Right kidney (tissue), 1 donor: ENCODE data around the gene CD68.
A peak's percentile ranks its signal among the peaks of the same experiment; 100 is the strongest.
"Not testable (repeated sequence)": the region's sequence is repeated elsewhere in the genome, so short reads cannot be mapped to it uniquely, and the experiment has no call there.

ENCODE experiments used
- DNase-seq: peaks from one replicate; pipeline ENCODE4 v3.0.0-alpha.2; 2016

Gene CD68

GRCh38 chr17:7579834-7580603, 581 bp downstream of the CD68 start:
- DNase-seq = no peak

DNA sequence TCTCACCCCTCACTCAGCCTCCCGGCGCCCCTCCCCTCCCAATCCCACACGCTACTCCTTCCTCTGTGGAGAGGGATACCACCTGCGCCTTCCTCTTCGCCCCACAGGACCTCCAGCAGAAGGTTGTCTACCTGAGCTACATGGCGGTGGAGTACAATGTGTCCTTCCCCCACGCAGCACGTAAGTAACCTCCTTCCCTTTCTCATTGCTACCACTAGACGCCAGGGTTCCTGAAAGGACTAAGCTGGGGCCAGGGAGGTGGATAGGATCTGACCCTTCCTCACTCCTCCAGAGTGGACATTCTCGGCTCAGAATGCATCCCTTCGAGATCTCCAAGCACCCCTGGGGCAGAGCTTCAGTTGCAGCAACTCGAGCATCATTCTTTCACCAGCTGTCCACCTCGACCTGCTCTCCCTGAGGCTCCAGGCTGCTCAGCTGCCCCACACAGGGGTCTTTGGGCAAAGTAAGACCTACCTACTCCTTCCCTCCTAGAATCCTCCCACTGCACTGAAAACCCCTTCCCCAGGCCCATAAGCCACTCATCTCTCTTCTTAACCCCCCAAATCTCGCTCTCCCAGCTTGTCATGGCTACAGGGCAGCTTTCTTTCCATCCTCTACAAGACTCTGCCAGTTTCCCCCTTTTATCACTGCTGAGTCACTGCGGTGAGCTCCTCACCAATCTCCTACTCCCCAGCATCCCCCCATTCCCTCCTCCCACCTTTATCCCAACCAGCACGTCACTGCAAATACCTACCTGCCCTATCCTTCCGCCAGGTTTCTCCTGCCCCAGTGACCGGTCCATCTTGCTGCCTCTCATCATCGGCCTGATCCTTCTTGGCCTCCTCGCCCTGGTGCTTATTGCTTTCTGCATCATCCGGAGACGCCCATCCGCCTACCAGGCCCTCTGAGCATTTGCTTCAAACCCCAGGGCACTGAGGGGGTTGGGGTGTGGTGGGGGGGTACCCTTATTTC, 1.5 kb downstream of the CD68 start:
- DNase-seq = no peak

DNA sequence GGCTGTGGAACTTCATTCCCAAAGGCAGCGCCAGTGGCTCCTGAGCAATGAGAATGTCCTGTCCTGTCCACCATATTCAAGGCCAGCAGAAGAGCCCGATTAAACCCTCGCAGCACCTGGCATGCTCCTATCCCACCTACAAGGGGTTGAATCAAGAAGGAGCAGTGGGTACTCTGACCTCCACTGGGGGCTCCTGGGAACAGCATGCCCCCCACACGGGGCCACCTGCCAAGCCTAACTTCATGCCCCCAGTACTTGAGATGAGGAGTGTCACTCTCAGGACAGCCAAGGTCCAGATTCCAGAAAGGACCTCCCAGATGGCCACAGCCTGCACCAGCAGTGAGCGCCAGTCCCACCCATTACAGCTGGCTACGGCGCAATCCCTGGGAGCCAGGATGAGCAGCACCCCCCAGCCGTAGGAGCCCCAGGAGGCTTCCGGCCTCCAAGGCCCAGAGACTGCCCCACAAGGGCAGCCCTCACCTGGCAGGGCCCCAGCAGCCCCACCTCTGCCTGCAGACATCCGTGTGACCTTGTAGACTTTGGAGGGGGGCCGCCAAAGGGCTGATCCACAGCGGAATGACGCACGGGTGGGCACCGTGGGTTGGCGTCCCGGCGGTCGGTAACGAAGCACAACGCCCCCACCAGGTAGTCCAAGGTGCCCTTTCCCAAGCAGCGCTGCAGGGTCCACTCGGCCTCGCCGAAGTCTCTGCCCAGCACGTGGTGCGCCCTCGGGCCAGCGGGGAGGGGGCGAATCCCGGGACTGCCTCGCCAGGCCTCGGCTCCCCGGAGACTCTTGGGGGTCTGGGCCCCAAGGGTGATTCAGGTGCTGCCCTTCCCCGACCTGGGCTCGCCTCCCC, 3.2 kb downstream of the CD68 start:
- DNase-seq = no peak

GRCh38 chr17:7583253-7584109, 4.0 kb downstream of the CD68 start, which contains the start of gene MPDU1:
Gene MPDU1, plus strand, starts transcription at chr17:7583852. Its CDS starts 11 bp downstream, at chr17:7583863.
- DNase-seq = peak; percentile 99

GRCh38 chr17:7586673-7587419, 7.4 kb downstream of the CD68 start:
- DNase-seq = no peak

DNA sequence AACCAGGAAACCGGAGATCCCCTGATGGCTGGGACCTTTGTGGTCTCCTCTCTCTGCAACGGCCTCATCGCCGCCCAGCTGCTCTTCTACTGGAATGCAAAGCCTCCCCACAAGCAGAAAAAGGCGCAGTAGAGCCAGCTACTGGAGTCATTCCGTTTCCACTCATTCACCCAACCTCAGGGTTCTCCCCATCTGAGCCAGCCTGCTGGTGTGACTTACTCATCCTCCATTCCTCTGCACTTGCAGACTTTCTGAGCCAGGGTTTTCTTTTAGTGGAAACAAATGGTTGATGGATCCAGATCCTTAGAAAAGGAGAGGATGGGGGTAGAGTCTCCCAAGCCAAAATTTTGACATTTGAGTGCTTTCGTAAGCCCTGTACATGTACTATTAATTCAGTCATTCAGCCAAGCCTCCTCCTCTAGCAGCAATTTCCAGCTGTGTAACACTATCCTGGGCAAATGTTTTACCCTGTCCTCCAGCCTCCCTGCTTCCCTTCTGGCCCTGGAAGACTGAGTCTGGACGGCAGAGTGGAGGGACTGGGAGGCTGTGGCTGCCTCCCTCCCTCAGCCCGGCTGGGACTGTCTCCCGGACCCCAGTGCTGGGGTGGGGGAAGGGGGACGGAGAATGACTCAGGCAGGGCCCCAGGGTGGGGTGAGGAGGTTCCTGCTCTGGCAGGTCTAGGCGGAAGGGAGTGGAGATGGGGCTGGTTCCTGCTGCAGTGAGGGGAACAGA, 8.1 kb downstream of the CD68 start:
- no peak for DNase-seq

DNA sequence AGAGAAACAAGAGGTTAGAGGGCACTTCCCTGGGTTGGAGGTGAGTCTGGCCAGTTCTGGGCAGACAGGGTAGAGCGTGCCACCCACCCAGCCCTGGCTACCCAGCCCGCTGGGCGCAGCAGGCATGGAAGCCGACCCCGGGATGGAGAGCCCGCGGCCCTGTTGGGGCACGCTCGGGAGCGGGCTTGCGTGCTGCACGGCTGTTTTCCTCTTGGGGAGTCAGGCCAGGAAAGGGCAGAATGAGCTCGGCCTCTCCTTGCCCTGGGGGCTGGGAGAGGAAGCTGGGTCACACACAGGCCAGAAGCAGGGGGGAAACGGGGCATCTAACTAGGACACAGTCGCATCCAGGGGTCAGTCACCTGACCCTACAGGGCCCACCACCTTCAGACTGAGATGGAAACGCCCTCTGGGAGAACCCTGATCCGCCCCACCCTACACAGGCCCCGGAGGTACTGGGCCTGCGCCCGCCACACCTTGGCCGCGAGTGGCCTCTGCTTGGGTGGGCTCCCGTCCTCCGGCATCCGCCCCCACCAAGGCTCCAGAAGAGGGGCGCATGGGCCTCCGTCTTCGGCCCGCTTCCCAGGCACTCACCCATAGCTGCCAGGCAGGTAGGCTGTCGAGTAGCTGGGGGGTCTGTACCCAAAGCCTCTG, 9.2 kb downstream of the CD68 start:
- no peak for DNase-seq

GRCh38 chr17:7589204-7589868, 9.9 kb downstream of the CD68 start:
- DNase-seq = peak; percentile 83

GRCh38 chr17:7589891-7590691, 10.7 kb downstream of the CD68 start, which contains the start of gene SOX15:
Gene SOX15, minus strand, starts transcription at chr17:7590094. Its CDS starts 418 bp downstream, at chr17:7589676.
- DNase-seq = no peak

DNA sequence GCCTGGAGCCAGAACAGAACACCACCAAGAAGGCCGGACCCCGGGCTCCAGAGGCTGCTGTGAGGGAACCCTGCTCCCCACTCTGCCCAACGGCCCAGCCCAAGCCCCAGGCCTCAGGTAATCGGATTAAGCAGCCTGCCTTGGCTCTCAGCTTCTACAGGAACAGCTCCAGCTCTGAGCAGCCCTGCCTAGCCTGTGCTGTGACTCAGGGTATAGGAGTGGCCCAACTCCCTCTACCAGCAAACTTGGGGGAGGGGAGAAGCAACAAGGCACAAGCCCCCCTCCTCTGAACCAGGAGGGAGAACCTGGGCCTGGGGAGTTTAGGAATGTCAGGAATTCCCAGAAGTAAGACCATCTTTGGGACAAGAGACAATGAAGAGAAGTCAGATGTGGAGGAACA, 11.3 kb downstream of the CD68 start:
- no peak for DNase-seq

DNA sequence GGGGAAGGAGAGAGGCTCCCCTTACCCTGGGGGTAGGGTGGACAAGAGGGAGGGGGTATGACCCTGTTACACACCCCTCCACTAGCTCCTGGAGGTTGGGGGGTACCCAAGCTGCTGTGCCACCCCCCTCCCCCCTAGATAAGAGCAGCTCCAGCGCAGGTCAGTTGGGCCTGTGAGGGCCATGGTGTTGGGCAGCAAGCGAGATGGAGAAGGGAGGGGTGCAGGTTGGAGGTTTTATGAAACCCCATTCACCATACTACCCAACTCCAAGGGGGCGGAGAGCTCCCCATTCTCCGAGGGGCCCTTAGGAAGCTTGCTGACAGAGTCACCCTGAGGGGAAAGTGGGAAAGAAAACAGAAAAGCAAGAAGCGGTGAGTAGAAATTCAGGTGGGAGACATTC, 12.2 kb downstream of the CD68 start:
- DNase-seq = no peak

GRCh38 chr17:7592422-7593021, 13.1 kb downstream of the CD68 start:
- DNase-seq = no peak

- no peak for DNase-seq
Measured at GRCh38 chr17:7593296-7593695, 13.9 kb downstream of the CD68 start.

DNA sequence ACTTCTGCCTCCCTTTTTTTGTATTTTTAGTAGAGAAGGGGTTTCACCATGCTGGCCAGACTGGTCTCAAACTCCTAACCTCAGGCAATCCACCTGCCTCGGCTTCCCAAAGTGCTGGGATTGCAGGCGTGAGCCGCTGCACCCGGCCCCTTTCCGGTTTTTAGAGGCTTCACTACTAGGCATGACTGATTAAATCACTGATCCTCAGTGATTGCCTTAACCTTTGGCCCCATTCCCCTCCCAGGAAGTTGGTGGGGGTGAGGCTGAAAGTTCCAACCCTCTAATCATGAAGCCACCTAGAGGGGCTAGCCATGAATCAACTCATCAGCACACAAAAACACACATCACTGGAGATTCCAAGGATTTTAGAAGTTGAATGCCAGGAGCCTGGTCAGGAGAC, 18.1 kb downstream of the CD68 start:
- not testable (repeated sequence) for DNase-seq

DNA sequence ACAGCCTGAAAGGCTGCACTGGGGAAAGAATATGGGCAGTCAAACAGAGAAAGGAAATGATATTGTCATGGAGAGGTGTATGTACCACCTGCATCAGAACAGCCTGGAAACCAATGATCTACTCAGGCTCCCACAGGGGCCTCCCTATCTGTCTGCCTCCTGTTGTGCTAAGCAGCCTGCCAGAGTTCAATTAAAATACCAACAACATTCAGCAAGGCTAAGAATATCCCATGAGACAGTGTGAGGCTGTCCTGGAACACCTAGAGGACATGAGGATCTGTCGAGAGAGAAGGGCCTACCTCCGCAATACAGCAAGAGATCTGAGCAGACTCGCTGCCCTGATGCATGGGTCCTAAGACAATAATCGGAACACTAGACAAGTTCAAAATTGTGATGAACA, 26.8 kb downstream of the CD68 start:
- DNase-seq = no peak

GRCh38 chr17:7610641-7611040, 31.2 kb downstream of the CD68 start:
- DNase-seq = no peak

DNA sequence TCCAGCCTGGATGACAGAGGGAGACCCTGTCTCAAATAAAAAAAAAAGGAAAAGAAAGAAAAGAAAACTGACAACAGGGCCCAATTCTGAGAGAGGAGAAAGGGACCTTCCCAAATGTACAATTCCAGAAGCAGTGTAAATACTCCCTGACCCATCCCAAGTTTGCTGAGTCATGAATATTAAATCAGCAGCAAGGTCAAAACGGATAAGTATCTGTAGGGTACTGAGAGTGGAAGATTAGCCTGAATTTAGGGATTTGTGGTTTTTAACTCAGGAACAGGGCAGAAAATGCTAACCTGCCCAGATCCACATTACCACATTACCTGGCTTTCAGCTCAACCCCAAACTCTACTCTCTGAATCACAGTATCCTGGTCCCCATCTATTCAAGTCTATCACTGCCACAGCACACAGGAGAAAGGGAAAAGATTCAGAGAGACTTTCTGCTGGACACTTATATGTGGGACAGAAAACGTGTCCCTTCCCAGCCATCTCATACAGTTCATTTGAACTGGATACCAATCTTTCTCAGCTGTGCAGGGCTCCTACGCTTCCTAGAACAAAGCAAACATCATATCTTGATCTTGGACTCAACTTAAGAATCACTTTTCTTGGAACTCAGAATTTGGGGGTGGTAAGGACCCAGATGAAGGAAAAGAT, 32.3 kb downstream of the CD68 start:
- DNase-seq = no peak
